ENCODE results near the gene TESMIN.

TESMIN gene

DNA sequence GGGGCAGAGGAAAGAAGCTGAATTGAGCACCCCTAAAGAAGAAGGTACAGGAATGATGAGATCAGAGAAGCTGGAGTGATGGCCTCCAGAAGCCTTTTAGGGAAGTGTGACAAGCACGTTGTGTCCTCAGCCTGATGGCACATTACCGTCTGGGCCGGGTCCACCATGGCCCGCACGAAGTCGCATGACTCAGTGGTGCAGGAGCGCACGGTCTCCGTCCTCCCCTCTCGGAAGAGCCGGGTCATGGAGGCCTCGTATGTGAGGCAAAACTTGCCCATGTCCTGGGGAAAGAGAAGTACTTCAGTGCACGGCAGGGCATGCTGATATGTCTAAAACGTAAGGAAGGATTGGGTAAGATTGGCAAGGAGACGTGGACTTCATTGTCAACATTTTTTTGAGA, 11.2 kb upstream of the TESMIN start:
- no peak for TF ChIP-seq CTCF (IDR thresholded peaks at IDR 0.05; ENCODE audit: insufficient read depth, missing control alignments)
- no peak for FAIRE-seq

GRCh38 chr11:68761801-68762200, 10.5 kb upstream of the TESMIN start:
- DNase-seq (ENCODE audit: insufficient read length, low spot score), result no peak
- no peak for FAIRE-seq
- TF ChIP-seq CTCF (IDR thresholded peaks at IDR 0.05; ENCODE audit: insufficient read depth, missing control alignments), result no peak

More for the DNA sequence above, 11.2 kb upstream of the TESMIN start:
- no peak for DNase-seq (ENCODE audit: insufficient read length, low spot score)

DNA sequence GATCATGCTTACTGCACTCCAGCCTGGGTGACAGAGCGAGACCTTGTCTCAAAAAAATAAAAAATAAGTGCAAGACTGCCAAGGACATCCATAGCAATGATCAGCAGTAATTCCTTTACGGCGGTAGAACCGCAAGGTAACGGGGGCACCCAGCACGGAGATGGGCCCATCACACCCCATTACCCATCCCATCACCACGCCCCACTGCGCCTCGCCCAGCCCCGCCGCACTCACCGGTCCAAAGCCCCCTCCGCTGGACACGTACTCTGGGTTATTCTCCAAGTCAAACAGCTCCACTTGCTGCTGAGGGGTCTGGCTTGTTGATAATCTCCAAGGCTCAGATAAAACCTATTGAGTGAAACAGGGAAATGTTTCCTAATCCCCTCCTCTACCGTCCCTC, 8.7 kb upstream of the TESMIN start:
- no peak for FAIRE-seq
- TF ChIP-seq CTCF (IDR thresholded peaks at IDR 0.05; ENCODE audit: insufficient read depth, missing control alignments), result no peak

GRCh38 chr11:68757711-68758110, 6.4 kb upstream of the TESMIN start:
- FAIRE-seq (no peak), DNase-seq (ENCODE audit: insufficient read length, low spot score) (no peak)
- no peak for TF ChIP-seq CTCF (IDR thresholded peaks at IDR 0.05; ENCODE audit: insufficient read depth, missing control alignments)

More for the DNA sequence above, 8.7 kb upstream of the TESMIN start:
- no peak for DNase-seq (ENCODE audit: insufficient read length, low spot score)

DNA sequence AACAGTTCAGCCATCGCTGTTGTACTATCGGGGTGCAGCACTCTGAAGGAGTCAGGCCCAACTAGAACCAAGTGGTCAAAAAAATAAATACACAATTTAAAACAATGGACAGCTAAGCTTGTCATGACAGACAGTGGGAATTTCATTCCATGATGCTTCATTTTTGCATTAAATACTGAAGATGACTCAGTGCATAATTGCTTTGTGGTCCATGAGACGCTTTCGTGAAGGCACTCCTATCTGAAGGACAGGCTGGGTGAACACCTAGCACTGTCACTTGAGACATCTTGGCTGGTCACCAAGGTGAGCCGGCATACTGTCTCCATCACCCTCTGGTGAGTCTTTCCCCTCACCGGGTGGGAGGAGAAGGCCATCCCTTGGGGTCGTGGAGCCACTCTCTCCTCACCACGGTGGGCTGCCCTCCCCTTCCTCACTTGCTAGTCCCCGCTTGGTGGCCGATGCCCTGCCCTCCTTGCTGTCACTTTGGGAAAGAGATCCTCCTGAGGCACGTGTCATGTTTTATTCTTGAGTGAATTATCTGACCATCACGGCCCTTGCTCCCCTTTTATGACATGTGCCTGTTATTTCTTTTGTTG, 4.9 kb upstream of the TESMIN start:
- FAIRE-seq, result no peak
- no peak for TF ChIP-seq CTCF (IDR thresholded peaks at IDR 0.05; ENCODE audit: insufficient read depth, missing control alignments)
- no peak for DNase-seq (ENCODE audit: insufficient read length, low spot score)

DNA sequence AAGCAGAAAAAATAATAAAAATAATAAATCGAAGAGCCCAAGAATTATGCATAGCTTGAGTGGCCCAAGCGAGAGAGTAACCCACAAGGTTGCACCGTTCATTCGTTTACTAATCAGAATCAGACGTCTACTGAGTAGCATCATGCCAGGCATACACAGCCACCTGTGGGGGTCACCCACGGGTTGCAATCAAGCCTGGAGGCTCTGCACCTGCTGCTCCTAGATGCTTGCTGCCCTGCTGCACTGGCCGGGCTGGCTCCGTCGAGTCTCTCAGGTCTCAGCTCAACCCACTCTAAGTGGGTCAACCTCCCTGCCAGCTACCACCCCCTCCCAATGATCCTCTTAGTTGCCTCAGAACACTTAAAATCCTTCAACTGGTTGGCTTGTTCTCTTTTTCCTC, 2.0 kb upstream of the TESMIN start:
- DNase-seq (ENCODE audit: insufficient read length, low spot score), result no peak
- no peak for FAIRE-seq
- TF ChIP-seq CTCF (IDR thresholded peaks at IDR 0.05; ENCODE audit: insufficient read depth, missing control alignments), result peak; percentile 25

DNA sequence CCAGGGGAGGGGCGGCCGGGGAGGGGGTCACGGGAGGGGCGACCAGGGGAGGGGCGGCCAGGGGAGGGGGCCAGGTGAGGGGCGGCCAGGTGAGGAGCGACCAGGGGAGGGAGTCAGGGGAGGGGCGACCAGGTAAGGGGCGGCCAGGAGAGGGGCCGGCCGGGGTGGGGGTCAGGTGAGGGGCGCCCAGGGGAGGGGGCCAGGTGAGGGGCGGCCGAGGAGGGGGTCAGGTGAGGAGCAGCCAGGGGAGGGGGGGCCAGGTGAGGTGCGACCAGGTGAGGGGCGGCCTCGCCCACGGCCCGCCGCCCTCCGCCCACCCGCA, 355 bp downstream of the TESMIN start:
- no peak for TF ChIP-seq CTCF (IDR thresholded peaks at IDR 0.05; ENCODE audit: insufficient read depth, missing control alignments)
- FAIRE-seq (no peak), DNase-seq (ENCODE audit: insufficient read length, low spot score) (no peak)

Data from D721Med (cell line).